ENCODE measurements around the gene MAP3K1.
A peak's percentile ranks its signal among the peaks of the same experiment; 100 is the strongest.
"Not testable (repeated sequence)": the region's sequence is repeated elsewhere in the genome, so short reads cannot be mapped to it uniquely, and the experiment has no call there.

The MAP3K1 gene

DNA sequence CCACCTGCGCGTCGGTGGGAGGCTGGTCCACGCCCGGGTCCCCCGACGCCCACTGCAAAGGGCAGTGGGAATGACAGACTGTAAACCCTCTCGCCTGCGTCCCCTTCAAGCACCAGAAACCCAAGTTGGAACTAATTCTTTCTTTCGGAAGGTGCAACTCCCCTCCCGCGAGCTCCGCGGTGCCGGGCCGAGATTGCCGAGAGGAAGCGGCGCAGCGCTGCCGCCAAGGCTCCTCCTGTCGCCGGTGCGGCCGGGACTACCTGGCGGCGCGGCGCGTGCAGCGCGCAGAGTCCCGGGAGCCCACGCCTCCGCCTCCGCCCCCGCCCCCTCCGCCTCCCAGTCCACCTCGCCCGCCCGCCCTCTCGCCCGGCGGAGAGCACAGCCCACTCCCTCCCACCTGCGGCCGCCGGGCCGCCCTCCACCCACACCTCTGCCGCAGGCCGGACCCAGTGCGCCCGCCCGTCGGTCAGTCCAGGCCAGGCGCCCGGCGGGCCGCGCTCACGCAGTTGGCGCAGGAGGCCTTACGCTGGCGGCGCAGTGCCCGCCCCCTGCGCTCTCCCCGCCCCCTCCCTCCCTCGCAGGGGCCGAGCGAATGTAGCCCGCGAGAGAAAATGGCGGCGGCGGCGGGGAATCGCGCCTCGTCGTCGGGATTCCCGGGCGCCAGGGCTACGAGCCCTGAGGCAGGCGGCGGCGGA lies at the start of gene MAP3K1:
MAP3K1 (plus strand) TSS at position 587 of the 695 bp plus-strand sequence; CDS start at position 612, 25 bp downstream.
- DNase-seq (ENCODE audit: low read depth) = peak; percentile 74

DNA sequence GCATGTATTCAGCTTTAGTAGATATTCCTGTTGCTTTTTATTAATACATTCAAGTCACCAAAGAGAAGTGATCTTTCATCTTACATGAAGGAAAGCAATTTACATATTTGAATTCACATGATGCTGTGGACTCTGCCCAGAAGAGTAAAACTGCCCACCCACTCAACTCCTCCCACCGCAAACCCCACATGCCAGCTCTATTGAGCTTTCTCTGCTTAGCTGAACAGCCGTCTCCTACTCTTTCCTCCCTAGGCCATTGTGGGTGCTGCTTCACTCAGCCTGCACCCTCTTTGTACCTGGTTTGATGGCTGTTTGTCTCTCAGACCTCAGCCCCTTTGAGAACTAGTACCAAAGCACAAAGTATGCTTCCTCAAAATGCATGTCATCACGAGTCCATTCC lies 48.4 kb upstream of the MAP3K1 start:
- DNase-seq (ENCODE audit: low read depth) = no peak

DNA sequence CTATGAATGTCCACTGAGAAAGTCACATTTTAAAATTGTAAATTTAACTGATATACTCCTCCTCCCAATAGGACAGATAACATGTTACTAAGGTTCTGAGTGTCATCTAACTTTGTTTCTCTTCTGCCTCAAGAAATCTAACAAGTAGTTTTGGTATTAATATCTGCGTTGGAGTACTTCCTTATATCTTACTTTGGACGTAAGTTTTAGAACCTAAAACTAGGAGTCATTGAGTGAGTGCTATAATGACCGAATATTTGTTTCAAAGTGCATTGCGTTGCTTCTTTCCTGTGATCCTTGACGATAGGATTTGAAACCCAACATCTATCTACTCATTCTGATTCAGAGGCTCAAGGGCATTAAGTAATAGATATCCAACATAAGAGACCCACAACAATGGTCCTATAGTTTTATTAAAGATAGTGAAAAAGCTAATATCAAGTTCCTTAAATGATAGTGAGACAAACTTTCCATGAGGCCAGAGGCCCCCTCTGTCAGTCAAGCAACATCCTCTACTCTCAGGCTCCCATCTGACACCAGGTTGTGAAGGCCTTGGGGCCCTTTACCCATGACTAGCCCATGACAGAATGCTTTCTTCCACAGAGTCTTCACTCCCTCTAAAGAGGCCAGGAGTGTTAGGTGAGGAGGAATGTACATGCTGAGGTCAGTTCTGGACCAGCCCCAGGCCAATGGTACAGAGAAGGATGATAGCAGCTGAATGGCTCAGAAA lies 45.3 kb upstream of the MAP3K1 start:
- DNase-seq (ENCODE audit: low read depth) = no peak

DNA sequence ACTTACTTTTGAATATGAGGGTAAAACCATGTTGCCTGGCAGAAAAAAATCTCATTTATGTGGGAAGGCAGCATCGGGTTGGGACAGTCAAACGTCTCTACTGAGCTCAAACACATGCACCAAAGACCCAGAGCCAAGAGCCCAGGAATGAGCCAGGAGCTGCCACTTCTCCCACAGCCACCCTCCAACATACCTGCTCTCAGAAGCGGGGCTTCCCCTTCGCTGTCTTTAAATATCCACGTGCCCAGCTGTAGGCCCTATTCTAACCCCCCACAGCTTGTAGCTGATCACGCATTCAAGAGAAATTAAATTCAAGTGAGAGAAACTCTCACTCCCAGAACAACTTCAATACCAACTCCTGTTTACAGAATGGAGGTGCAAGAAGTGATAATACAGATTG lies 42.6 kb upstream of the MAP3K1 start:
- no peak for DNase-seq (ENCODE audit: low read depth)

DNA sequence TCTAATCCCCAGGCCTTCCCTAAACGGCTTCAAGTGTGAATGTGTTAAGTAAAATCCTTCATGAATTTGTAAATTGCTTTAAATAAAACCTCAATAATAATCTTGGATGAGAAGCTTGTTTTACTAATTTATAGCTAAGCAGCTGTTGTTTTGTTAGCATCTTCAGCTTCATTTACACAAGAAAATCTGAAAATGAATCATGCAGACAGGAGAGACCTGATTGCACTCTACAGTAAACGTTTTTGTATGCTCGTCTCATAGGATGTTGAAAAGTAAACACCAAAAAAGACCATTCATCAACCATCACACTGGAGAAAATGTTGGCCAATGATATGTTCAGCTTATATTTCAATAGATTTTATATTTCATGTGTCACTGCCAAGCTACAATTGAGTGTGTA lies 40.4 kb upstream of the MAP3K1 start:
- no peak for DNase-seq (ENCODE audit: low read depth)

DNA sequence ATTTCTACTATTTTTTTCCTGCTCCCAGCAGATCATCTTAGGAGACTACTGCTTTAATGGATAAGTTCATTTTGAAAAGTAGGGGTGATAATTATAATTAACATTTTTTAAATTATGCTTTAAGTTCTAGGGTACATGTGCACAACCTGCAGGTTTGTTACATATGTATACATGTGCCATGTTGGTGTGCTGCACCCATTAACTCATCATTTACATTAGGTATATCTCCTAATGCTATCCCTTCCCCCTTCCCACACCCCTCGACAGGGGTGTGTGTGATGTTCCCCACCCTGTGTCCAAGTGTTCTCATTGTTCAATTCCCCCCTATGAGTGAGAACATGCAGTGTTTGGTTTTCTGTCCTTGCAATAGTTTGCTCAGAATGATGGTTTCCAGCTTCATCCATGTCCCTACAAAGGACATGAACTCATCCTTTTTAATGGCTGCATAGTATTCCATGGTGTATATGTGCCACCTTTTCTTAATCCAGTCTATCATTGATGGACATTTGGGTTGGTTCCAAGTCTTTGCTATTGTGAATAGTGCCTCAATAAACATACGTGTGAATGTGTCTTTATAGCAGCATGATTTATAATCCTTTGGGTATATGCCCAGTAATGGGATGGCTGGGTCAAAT lies 39.0 kb upstream of the MAP3K1 start:
- DNase-seq (ENCODE audit: low read depth) = not testable (repeated sequence)

DNA sequence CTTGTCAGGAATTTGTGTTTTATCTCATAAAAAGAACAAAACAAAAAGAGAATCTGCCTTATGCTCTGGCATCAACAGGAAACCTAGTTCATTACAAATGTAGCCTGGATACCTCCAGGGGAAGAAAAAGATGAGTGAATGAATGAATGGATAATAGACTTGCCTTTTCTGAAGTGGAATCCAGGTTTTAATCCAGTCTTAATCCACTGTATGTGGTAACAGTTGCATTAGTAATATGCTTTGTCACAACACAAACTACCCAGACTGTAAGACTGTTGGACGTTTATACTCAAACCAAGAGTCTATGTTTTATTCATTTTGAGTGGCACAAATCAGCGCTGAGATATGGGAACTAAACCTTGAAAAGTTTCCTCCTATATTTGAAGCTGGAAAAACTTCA lies 32.1 kb upstream of the MAP3K1 start:
- no peak for DNase-seq (ENCODE audit: low read depth)

DNA sequence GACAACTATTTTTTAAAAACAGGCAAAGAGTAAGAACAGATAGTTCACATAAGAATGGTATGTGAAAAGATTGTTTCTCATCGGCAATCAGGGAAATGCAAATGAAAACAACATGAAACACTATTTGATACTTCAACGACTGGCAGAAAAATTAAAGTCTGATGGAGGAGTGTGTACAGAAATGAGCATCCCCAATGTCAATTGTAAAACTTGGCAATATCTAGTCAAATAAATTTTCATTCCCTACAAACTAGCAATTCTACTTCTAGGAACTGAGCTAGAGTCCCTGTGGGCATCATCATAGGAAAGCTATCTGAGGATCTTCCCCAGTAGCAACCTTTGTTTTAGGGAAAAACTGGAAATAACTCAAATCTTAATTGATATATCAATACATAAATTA lies 29.0 kb upstream of the MAP3K1 start:
- no peak for DNase-seq (ENCODE audit: low read depth)

DNA sequence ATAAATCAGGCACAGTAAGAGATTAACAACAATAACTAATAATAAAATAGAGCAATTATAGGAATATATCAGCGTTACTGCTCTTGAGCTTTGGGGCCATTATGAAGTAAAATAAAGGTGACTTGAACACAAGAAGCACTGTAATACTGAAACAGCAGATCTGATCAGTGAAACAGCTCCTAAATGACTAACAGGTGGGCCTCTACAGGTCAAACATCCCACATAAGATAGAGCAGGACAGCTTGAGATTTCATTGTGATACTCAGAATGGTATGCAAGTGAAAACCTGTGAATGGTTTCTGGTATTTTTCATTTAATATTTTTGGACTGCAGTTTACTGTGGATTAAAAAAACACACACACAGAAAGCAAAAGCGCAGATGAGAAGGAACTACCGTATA lies 24.0 kb upstream of the MAP3K1 start:
- DNase-seq (ENCODE audit: low read depth) = no peak

DNA sequence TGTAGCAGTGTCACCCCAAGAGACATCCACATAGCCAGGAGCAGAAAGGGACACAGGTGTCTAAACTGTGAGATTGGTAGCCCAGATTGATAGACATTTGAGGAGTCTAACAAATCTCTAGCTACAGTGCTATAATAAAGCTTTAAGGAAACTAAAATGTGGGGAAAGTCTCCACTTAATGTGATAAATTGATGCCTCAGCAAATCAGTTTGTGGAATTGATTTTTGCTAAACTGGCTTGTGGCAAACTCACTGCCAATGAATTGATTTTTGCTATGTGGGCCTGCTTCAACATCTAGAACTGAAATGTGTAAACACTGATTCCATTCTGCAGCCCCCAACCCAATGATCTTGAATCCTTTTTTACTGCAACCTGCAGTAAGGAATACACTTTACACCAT lies 16.8 kb upstream of the MAP3K1 start:
- no peak for DNase-seq (ENCODE audit: low read depth)

DNA sequence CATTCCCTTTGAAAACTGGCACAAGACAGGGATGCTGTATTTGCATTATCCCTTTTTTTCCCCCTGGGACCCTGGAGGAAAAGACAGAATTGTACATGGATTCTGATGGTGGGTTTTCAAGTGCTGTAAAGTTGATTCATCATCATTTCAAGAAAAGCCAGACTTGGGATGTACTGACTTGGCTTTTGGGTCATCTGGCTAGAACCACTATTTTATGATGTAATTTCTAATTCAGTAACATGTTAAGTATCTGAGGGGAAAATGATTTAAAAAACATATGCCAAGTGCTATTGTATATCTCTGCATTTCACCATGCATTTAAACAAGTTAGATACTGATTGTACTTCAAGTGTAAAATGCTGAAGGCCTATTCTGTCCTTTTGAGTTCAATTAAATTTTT lies 15.2 kb upstream of the MAP3K1 start:
- no peak for DNase-seq (ENCODE audit: low read depth)

DNA sequence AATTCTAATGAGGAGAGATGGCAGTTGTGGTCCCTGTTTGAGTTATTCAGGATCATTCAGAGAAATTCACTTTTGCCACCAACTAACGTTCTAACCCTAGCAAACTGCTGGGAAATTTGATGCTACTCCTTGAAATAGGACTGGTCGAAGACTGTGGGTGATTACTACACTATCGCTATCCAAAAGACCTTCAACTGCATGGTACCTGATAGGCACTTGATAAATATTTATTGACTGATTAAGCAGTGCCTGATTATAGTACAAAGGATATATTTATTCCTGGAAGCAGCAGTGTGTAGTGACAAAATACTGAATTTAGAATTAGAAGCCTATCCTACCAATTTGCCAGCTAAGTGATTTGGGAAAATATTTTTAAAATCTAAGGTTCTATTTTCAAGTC lies 14.1 kb upstream of the MAP3K1 start:
- no peak for DNase-seq (ENCODE audit: low read depth)

DNA sequence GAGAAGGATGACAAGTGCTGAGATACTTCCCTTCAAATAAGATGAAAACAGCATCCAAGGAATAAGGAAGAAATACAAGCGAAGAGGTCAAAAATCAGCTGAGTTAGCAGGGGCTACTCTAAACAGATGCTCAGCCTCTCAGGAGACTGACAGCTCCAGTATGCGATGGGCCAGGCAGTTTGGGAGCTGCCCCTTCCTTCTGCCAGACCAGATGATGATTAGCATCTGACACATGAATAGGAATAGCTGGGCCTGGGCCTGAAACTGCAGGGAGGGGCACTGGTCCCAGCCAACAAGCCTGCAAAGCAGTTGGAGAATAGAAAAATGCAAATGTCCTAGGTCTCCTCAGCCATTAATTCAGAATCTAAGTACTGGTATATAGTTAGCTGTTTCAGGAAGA lies 13.1 kb upstream of the MAP3K1 start:
- no peak for DNase-seq (ENCODE audit: low read depth)

DNA sequence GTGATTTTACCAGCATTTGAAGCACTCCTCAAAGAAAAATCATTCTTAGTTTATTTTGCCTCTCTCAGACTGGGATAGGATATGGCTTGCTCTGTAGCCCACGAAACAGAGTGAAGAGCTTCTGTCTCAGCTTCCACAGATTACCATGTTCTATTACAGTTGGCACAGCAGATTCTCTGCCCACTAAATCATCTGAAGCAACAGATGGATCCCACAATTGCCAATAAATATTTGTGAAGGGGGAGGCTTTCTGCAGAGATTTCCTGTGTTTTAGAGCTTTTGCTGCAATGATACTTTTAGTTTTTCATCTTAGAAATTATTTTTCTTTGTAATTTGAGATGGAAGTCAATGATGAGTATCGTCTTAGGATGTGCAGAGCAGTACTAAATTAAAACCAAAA lies 12.3 kb upstream of the MAP3K1 start:
- DNase-seq (ENCODE audit: low read depth) = no peak

DNA sequence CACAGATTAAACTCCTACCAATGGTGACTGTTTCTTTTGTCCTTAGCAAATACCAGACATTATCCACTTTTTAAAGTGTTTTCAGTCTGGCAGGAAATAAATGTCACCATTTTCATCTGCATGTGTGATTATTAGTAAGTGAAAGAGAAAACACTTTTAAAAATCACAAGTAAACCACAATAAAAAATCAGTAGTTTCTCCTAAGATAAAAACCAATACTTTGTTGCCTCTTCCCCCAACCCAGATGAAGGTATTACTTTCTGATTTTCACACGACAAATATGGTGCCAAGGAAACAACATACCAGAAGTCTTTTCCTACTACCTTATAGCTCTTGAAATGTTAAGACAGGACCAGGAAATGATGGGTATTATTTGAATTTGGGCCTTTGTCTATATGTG lies 11.5 kb upstream of the MAP3K1 start:
- no peak for DNase-seq (ENCODE audit: low read depth)

DNA sequence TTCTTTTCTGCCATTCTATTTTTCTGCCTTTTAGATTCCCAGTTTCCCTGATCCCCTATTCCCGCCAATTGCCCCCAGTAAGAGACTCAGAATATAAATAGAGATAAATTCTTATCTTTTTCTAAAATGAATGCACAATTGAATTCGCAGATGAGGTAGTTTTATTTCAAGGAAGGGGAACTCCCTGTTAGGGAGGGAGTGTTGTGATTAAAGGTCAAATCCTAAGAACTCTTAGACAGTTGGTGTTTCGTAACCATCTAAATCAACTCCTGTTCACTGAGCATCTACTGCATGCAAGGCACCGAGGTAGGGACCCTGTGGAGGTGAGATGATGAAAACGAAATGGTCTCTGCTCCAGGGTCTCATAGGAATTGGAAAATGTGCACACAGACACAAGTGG lies 7.7 kb upstream of the MAP3K1 start:
- DNase-seq (ENCODE audit: low read depth) = no peak

DNA sequence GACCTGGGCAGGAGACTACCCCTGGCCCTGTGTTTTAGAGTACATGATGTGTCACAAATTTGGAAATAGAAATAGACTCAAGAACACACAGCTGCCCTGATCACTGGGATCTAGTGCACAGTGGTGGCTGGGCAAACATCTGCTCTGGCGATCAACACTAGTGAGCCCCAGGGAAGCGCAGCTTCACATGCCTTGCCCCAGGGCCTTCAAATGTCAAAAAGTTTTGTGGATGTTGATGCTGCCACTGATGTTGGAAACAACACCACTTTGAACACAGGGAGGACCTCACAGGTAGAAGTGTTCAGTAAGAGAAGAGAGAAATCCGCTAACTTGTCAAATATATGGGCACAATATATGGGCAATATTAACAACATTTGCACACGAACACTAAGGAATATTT lies 7.1 kb upstream of the MAP3K1 start:
- no peak for DNase-seq (ENCODE audit: low read depth)

DNA sequence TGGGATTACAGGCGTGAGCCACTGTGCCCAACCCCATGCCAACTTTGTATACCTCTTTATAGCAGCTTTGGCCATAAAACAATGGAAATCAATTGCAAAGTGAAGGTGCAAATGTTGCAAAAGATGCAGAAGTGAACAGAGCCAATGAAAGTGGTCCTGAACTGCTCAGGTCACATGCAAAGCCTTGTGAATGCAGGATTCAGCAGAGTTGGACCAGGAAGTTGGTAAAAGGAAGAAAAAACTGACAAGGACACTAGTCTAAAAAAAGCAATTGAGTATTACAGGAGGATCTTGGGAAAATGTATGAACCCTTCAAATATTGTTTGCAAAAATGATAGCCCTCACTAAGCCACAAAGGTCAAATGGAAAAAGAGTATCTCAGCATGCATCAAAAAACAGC lies 4.5 kb upstream of the MAP3K1 start:
- DNase-seq (ENCODE audit: low read depth) = no peak

DNA sequence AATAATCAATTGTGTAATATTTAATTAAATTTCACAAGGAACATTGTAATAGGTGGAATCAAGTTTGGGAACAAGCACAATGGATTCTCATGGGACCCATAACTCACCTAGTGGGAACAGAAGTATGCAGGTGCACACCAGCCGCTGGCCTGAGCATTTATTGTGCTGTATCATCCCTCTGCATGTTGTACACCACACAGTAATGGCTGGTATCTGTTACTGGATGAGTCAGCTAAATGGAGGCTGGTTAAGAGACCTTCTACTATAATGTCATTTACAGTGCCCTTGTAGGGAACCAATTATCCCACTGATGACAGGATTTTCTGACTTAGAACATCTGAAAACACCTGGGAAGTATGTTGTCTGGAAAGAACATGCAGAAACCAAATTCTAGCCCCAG lies 3.2 kb upstream of the MAP3K1 start:
- DNase-seq (ENCODE audit: low read depth) = no peak

DNA sequence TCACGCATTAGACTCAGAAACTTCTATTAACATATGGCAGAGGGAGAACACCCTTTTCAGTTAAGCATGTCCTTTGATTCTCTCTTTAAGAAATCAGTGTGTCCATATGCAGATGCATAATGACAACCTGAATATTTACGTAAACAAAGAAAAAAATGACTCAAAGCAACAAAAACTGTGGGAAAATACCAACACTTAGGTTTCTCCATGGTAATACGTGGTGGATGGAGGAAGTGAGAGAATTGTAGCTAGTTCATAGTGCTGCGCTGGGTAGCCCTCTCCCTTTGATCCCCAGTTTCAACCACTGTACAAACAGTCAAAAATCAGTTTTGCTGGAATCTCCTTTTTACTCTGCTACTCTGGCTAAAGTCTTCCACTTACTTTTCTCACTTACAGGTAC lies 2.0 kb upstream of the MAP3K1 start:
- DNase-seq (ENCODE audit: low read depth) = no peak

DNA sequence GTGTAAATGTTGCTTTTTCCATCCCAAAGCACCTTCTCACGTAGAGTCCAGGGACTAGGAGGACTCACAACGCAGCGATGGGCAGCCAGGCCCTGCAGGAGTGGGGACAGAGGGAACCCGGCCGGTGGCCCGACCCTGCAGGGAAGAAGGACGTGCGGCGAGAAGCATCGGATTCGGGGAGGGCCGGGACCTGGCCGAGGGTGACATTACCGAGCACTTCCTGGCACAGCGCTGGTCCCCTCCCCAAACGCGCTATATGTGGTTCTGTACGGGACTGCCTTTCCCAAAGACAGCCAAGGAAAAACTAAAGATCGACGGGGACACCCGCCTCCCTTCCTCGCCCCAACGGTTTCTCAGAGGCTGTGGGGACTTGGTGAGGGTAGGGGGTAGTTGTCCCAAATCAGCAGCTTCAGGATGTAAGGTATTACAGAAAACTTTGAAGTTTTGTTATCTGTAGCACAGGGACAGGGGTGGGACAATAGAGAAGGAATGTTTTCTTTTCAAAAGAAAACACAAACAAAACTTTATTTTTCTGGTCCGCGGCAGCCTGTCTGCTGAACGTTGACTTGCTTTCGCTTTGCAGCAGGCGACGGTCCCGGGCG lies 887 bp upstream of the MAP3K1 start:
- no peak for DNase-seq (ENCODE audit: low read depth)

DNA sequence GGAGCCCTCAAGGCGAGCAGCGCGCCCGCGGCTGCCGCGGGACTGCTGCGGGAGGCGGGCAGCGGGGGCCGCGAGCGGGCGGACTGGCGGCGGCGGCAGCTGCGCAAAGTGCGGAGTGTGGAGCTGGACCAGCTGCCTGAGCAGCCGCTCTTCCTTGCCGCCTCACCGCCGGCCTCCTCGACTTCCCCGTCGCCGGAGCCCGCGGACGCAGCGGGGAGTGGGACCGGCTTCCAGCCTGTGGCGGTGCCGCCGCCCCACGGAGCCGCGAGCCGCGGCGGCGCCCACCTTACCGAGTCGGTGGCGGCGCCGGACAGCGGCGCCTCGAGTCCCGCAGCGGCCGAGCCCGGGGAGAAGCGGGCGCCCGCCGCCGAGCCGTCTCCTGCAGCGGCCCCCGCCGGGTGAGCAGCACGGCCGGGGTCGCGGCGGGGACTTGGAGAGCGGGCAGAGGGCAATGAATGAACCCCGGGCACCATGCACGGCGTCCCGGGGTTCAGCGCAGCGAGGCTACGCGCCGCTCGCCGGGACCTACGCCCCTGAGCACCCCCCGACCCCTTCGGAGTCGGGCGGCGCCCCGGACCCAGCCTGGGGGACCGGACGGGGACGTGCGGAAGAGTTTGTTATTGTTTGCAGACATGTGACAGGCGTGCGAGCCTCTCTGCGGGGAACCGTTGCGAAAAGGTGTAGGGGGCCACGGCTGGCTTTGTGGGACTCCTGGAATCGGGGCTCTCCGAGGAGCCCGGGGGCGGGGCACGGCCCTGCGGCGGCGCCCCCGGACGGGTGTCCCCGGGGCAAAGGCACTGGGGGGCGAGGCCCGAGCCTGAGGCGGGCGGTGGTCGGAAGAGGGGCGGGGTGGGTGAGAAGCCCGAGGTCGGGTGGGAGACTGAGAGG lies 553 bp downstream of the MAP3K1 start:
- peak; percentile 36 for DNase-seq (ENCODE audit: low read depth)

Data from activated T-cell treated with anti-CD3 and anti-CD28 coated beads for 48 hours (primary cell).